Mammary epithelial cell (primary cell): Measurements from ENCODE around the gene FAM149B1.

Experiments
- EZH2 ChIP-seq: IDR thresholded peaks from 2 replicates; pipeline ENCODE4 v1.6.1; 2012; ENCODE audit warnings: low read length, inconsistent platforms, borderline replicate concordance
- TF ChIP-seq, protein P1 (sequence below), 2 donors: IDR thresholded peaks in 1 of 2; conservative IDR thresholded peaks in 1 of 2; 2 replicates each; pipeline ENCODE4 v1.5.1; 2011 to 2012; ENCODE audit warnings: inconsistent platforms in 2 of 2, low read length in 2 of 2, mild to moderate bottlenecking in 2 of 2, control low read depth in 1 of 2, low read depth in 1 of 2; ENCODE audit not compliant: insufficient read depth in 1 of 2; ENCODE audit errors: extremely low read depth in 1 of 2

- TF ChIP-seq, protein P1, sequence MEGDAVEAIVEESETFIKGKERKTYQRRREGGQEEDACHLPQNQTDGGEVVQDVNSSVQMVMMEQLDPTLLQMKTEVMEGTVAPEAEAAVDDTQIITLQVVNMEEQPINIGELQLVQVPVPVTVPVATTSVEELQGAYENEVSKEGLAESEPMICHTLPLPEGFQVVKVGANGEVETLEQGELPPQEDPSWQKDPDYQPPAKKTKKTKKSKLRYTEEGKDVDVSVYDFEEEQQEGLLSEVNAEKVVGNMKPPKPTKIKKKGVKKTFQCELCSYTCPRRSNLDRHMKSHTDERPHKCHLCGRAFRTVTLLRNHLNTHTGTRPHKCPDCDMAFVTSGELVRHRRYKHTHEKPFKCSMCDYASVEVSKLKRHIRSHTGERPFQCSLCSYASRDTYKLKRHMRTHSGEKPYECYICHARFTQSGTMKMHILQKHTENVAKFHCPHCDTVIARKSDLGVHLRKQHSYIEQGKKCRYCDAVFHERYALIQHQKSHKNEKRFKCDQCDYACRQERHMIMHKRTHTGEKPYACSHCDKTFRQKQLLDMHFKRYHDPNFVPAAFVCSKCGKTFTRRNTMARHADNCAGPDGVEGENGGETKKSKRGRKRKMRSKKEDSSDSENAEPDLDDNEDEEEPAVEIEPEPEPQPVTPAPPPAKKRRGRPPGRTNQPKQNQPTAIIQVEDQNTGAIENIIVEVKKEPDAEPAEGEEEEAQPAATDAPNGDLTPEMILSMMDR (conservative IDR thresholded peaks at IDR 0.05 in 1 of 2, IDR thresholded peaks at IDR 0.05 in 1 of 2; ENCODE audit: extremely low read depth in 1 of 2, insufficient read depth in 1 of 2, low read depth in 1 of 2, low read length in 2 of 2) = no peak
- TF ChIP-seq EZH2 = no peak
These were observed 947 bp upstream of the FAM149B1 start for GRCh38 chr10:73166972-73167371.
